Thyroid gland (tissue), 4 donors: ENCODE data around the gene RNF19B. TPM values are rescaled to one million over a fixed set of nuclear protein-coding genes. Genes with fewer than 3 reads are reported as not detected.

Experiments used
- DNase-seq, 2 donors: peaks; one replicate each; pipeline ENCODE4 v3.0.0-alpha.2; 2019
- H3K27ac ChIP-seq, 3 donors: fragments of 200-600 bp; sonication (generic); 1 replicate in 2 of 3; 2 replicates in 1 of 3; pipeline ENCODE4 v1.5.1; 2016 to 2019; ENCODE audit warnings: mild to moderate bottlenecking in 1 of 3, moderate library complexity in 1 of 3
- H3K27me3 ChIP-seq: fragments of 200-600 bp; sonication (generic); one replicate; pipeline ENCODE4 v1.5.1; 2019
- H3K36me3 ChIP-seq, 2 donors: fragments of 200-600 bp; sonication (generic); one replicate each; pipeline ENCODE4 v1.5.1; 2016 to 2019
- H3K4me1 ChIP-seq, 2 donors: fragments of 200-600 bp; sonication (generic); one replicate each; pipeline ENCODE4 v1.5.1; 2017 to 2019
- H3K4me3 ChIP-seq, 3 donors: fragments of 200-600 bp; sonication (generic); replicated peaks in 1 of 3; 1 replicate in 2 of 3; 2 replicates in 1 of 3; pipeline ENCODE4 v1.5.1; 2016; ENCODE audit warnings: mild to moderate bottlenecking in 1 of 3
- H3K9me3 ChIP-seq: fragments of 200-600 bp; sonication (generic); one replicate; pipeline ENCODE4 v1.5.1; 2017
- POLR2A ChIP-seq, 2 donors: fragments of 450-650 bp; IDR thresholded peaks; one replicate each; pipeline ENCODE4 v1.6.1; 2017; ENCODE audit warnings: antibody characterized with exemption in 2 of 2, mild to moderate bottlenecking in 2 of 2, moderate library complexity in 1 of 2
- WGBS, 2 donors: methylation state at CpG; one replicate each; pipeline ENCODE4 v1.1.5; 2017; 5-methylcytosine and 5-hydroxymethylcytosine counted together
- intact Hi-C: fragments of 100-400 bp; cut with DNase I; formaldehyde crosslinking; loops from one replicate; pipeline ENCODE4 v1.15.1; 2023
- total RNA-seq, 4 donors: library from RNA; depleted of rRNA; stranded (reverse); fragments of >200 nt; gene quantifications; one replicate each; pipeline ENCODE4 v1.2.3, GENCODE V29; 2016
- TF ChIP-seq, protein P1 (sequence below), 6 experiments: fragments of 200-600 bp in 3 of 6; fragments of 450-650 bp in 3 of 6; sonication (generic) in 3 of 6; IDR thresholded peaks; one replicate each; pipeline ENCODE4 v1.5.1; 2016 to 2019; ENCODE audit warnings: antibody characterized with exemption in 6 of 6, mild to moderate bottlenecking in 2 of 6, inconsistent platforms in 1 of 6, moderate library complexity in 1 of 6

Gene RNF19B, protein sequence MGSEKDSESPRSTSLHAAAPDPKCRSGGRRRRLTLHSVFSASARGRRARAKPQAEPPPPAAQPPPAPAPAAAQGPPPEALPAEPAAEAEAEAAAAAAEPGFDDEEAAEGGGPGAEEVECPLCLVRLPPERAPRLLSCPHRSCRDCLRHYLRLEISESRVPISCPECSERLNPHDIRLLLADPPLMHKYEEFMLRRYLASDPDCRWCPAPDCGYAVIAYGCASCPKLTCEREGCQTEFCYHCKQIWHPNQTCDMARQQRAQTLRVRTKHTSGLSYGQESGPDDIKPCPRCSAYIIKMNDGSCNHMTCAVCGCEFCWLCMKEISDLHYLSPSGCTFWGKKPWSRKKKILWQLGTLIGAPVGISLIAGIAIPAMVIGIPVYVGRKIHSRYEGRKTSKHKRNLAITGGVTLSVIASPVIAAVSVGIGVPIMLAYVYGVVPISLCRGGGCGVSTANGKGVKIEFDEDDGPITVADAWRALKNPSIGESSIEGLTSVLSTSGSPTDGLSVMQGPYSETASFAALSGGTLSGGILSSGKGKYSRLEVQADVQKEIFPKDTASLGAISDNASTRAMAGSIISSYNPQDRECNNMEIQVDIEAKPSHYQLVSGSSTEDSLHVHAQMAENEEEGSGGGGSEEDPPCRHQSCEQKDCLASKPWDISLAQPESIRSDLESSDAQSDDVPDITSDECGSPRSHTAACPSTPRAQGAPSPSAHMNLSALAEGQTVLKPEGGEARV
- 10 to 100 TPM; 13.6 to 24.6 (median 22.4) TPM for total RNA-seq

DNA sequence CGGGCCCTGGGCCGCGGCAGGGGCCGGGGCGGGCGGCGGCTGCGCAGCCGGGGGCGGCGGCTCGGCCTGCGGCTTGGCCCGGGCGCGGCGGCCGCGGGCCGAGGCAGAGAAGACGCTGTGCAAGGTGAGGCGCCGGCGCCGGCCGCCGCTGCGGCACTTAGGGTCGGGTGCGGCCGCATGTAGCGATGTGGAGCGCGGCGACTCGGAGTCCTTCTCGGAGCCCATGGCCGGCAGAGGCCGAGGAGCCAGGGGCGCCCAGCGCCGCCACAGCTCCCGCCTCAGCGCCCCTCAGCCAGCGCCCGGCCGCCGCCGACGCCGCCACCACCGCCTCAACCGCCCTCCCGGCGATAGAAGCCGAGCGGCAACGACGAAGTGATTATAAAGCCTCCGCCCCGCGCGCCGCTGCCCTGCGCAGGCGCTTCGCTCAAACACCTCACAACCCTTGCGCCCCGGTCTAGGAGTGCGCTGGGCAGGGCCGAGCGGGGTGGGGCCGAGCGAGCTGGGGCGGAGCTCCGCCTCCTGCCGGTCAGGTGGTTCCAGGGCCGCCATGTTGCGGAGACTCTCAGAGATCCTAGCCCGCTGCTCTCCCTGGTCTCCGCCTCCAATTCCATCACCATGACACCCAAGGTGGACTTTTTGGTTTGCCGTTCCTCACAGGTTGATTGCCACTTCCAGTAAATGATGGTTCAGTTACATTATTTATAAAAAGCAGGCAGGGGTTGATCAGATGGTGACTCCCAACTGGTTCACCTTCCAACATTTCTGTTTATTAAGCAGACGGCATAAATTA, at the start of gene RNF19B:
Gene RNF19B, minus strand, starts transcription at position 349 of the 790 bp plus-strand sequence. Its CDS starts 124 bp downstream, at position 225.
- Histone ChIP-seq H3K36me3 (no peaks in the 10 kb centered on the region), H3K27me3 (no peaks in the 10 kb centered on the region), H3K4me3 (peak within 1 kb of the TSS; percentile 51 to 92 (median 71)), H3K4me1 (peaks cover 22 to 29% of the 10 kb centered on the region in 2 donors), H3K27ac (peak within 1 kb of the TSS; percentile 63 to 88 (median 72)), H3K9me3 (no peaks in the 10 kb centered on the region)
- peak; percentile 96 for DNase-seq
- intact Hi-C loops = loop anchor here (5.0 kb wide), 1 partner anchor 73 kb away; the partner anchor contains the start of gene AK2
- 4 to 11% methylated on average over 5 to 25 of the region's 83 CpGs for WGBS, 2 donors
- peak; percentile 98 to 100 for TF ChIP-seq POLR2A (IDR thresholded peaks at IDR 0.05)
- TF ChIP-seq, protein P1, sequence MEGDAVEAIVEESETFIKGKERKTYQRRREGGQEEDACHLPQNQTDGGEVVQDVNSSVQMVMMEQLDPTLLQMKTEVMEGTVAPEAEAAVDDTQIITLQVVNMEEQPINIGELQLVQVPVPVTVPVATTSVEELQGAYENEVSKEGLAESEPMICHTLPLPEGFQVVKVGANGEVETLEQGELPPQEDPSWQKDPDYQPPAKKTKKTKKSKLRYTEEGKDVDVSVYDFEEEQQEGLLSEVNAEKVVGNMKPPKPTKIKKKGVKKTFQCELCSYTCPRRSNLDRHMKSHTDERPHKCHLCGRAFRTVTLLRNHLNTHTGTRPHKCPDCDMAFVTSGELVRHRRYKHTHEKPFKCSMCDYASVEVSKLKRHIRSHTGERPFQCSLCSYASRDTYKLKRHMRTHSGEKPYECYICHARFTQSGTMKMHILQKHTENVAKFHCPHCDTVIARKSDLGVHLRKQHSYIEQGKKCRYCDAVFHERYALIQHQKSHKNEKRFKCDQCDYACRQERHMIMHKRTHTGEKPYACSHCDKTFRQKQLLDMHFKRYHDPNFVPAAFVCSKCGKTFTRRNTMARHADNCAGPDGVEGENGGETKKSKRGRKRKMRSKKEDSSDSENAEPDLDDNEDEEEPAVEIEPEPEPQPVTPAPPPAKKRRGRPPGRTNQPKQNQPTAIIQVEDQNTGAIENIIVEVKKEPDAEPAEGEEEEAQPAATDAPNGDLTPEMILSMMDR (IDR thresholded peaks at IDR 0.05) = peak in 1 of 6 experiments; percentile 27

DNA sequence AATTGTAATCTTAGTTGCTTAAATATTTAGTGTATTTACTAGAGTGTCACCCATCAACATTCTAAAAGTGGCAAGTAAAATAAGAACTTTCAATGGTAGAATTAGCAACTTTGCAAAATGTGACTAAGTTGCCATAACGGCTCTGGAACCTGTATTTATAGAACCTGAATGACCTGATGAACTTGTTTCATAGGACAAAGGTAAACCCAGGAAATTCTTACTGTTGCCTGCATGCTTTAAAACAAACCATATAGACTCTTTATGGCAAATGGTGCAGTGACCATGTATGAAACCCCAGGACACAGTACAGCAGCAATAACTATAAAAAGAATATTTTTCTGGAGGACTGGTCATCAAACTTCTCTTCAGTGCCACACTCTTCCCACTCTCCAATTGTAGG, 49.2 kb upstream of the RNF19B start:
- H3K4me1 ChIP-seq = peaks cover 19 to 57% of the 10 kb centered on the region in 2 donors
- no peak for DNase-seq
- no peak overlapping the region for H3K27ac ChIP-seq
- intact Hi-C loops = no loop called here
- TF ChIP-seq, protein P1 (IDR thresholded peaks at IDR 0.05) = no peak
- TF ChIP-seq POLR2A (IDR thresholded peaks at IDR 0.05) = no peak
- WGBS, 2 donors = 72 to 78% methylated on average over 1 of the region's 1 CpG
- no peaks in the 10 kb centered on the region for H3K9me3 ChIP-seq
- H3K27me3 ChIP-seq = no peaks in the 10 kb centered on the region
- H3K36me3 ChIP-seq = peaks cover 18 to 24% of the 10 kb centered on the region in 2 donors
- H3K4me3 ChIP-seq = no peak overlapping the region

DNA sequence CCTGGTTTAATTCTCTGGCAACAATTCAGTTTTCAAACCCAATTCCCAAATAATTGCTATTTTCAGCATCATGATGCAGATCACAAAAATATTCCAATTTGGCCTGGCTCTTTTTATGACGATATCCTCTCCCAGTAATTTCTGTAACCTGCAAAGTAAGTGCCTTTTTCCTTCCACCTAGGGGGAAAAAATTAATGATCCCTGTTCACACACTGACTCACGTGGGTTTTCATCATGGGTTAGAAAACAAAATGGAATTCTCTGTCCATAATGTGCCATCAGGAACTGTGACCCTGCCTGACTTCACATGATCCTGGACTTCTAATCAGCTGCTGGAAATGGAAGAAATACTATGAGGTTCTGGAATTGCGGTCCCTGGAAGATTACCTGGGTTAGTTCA, 47.6 kb upstream of the RNF19B start:
- 78 to 86% methylated on average over 3 of the region's 3 CpGs for WGBS, 2 donors
- peaks cover 19 to 67% of the 10 kb centered on the region in 2 donors for H3K4me1 ChIP-seq

DNA sequence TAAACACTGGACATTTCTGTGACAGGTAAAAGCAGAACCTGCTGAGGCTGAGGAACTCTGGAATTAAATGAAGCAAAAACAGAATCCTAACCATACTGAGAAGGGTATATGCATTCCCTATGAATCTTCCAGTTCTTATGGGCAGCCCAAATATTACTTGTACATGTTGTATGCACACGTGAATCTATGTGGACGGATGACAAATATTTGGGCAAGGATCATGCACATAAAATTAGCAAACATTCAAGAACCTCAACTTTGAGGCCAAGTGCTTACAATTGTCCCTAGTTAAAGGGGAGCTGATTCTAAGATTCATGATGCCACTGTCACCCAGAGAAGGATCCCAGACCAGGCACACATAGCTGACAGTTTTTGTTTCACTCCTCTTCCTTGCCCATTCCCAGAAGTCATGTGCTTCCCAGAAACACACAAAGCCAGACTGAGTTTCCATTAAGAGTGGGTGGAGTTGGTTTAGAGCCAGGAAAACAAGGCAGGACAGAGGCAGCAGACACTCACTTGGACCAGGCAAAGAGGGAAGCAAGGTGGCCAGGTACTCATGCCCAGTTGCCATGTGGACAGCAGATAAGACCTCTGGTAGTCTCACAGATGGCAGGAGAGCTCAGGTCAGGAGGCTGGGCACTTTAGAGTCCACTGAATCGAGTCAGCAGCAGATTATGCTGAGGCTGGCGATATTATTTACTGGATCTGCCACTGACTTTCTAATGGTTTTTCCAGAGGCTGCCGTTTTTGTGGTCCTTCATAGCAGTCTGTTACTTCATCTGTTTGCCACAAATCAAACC, 46.5 kb upstream of the RNF19B start:
- Histone ChIP-seq H3K4me1 (peaks cover 19 to 67% of the 10 kb centered on the region in 2 donors), H3K36me3 (peaks cover 14 to 29% of the 10 kb centered on the region in 2 donors), H3K9me3 (no peaks in the 10 kb centered on the region), H3K27ac (peak overlapping the region; percentile 76 to 81 (median 80)), H3K27me3 (no peaks in the 10 kb centered on the region), H3K4me3 (no peak overlapping the region)
- DNase-seq = peak; percentile 80 to 85
- intact Hi-C loops = no loop called here
- 43 to 51% methylated on average over 5 of the region's 5 CpGs for WGBS, 2 donors
- TF ChIP-seq, protein P1 (IDR thresholded peaks at IDR 0.05) = no peak
- TF ChIP-seq POLR2A (IDR thresholded peaks at IDR 0.05) = peak in 1 of 2 donors; percentile 44

More for the DNA sequence above, 47.6 kb upstream of the RNF19B start:
- TF ChIP-seq, protein P1 (IDR thresholded peaks at IDR 0.05) = no peak
- no peak for TF ChIP-seq POLR2A (IDR thresholded peaks at IDR 0.05)
- H3K9me3 ChIP-seq = no peaks in the 10 kb centered on the region
- H3K4me3 ChIP-seq = no peak overlapping the region
- H3K27me3 ChIP-seq = no peaks in the 10 kb centered on the region
- no peak for DNase-seq
- intact Hi-C loops = no loop called here
- peak overlapping the region; percentile 76 to 81 (median 80) for H3K27ac ChIP-seq
- peaks cover 14 to 29% of the 10 kb centered on the region in 2 donors for H3K36me3 ChIP-seq
